SW 1271 (cell line): ENCODE results near the gene FNDC3A.

Experiments used
- DNase-seq, 2 experiments: peaks; one replicate each; lab custom pipeline; 2025; lab: John Stamatoyannopoulos, UW

FNDC3A gene

DNA sequence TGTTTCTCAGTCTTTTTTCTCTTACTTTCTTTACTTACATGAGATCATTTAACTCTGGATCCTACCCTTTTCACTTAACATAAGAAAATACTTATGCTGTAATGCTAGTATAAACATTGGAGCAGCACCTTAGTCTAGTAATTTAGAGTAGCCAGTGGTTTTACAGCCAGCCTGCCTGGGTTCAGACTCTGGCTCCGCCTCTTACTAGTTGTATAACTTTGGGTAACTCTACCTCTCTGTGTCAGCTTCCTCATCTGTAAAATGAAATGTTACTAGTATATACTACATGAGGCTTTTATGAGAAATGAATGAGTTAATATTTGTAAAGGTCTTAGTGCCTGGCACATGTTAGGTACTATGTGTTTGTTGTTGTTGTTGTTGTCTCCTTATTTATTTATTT lies 277.6 kb downstream of the FNDC3A start:
- DNase-seq = no peak

DNA sequence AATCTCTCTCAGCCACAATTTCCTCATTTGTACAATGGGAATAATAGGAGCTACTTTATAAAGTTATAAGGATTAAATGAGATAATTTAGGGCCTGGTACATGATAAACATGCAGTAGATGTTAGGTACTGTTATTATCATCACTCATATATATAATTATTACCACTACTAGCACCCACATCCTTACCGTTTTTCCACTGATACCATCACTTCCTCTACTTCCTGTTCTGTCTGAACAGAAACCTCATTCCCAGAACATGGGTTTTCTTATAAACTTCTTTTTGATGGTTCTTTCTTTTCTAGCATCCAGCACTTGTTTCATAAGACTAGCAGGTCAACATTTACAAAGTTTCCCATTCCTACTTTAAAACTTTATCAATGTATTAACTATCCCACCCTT lies 278.3 kb downstream of the FNDC3A start:
- DNase-seq = no peak

DNA sequence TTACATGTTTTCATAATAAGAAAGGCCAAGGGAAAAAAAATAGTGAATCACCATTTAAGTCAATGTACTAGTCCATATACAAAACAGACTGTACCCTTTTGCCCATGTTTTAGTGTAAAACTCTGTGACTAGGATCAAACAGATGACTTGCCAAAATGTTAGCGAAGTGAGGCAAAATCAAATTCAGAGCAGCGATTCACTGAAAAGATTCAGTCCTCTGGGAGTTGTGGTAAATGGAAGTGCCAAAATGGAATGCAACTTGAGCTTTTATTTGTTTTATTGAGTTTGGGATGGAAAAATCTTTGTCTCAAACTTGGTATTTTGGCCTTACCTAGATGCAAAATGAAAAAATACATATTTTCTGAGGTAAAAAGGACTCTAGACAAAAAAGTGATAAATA lies 281.1 kb downstream of the FNDC3A start:
- no peak for DNase-seq

GRCh38 chr13:49258089-49258796 lies 282.5 kb downstream of the FNDC3A start:
- DNase-seq = no peak
